Spleen (tissue), 11 donors: ENCODE results near the gene UFD1. TPM values are rescaled to one million over a fixed set of nuclear protein-coding genes. Genes with fewer than 3 reads are reported as not detected.

ENCODE experiments used
- DNase-seq: peaks from one replicate; pipeline ENCODE4 v3.0.0-alpha.2; 2020
- H3K27ac ChIP-seq, 8 donors: fragments of 200-600 bp; sonication (generic) in 7 of 8; 1 replicate in 4 of 8; 2 replicates in 4 of 8; pipeline versions ENCODE4 v1.5.0 to v1.8.0; 2016 to 2021; ENCODE audit warnings: inconsistent platforms in 4 of 8, mild to moderate bottlenecking in 4 of 8, moderate library complexity in 1 of 8
- H3K27me3 ChIP-seq, 7 donors: fragments of 200-600 bp; sonication (generic) in 6 of 7; replicated peaks in 1 of 7; 1 replicate in 4 of 7; 2 replicates in 3 of 7; pipeline versions ENCODE4 v1.5.0 to v1.8.0; 2016 to 2021; ENCODE audit warnings: inconsistent platforms in 3 of 7, mild to moderate bottlenecking in 1 of 7
- H3K36me3 ChIP-seq, 6 donors: fragments of 200-600 bp; sonication (generic) in 5 of 6; 1 replicate in 4 of 6; 2 replicates in 2 of 6; pipeline versions ENCODE4 v1.5.0 to v1.8.0; 2016 to 2021; ENCODE audit warnings: inconsistent platforms in 2 of 6
- H3K4me1 ChIP-seq, 6 donors: fragments of 200-600 bp; sonication (generic) in 5 of 6; 1 replicate in 3 of 6; 2 replicates in 3 of 6; pipeline versions ENCODE4 v1.5.0 to v1.8.0; 2016 to 2021; ENCODE audit warnings: inconsistent platforms in 3 of 6
- H3K4me3 ChIP-seq, 8 donors: fragments of 200-600 bp; sonication (generic) in 7 of 8; 1 replicate in 4 of 8; 2 replicates in 4 of 8; pipeline versions ENCODE4 v1.5.0 to v1.8.0; 2016 to 2021; ENCODE audit warnings: inconsistent platforms in 4 of 8, mild to moderate bottlenecking in 4 of 8, moderate library complexity in 2 of 8
- H3K9me3 ChIP-seq, 8 donors: fragments of 200-600 bp; sonication (generic) in 7 of 8; 1 replicate in 4 of 8; 2 replicates in 4 of 8; pipeline versions ENCODE4 v1.5.0 to v1.8.0; 2016 to 2021; ENCODE audit warnings: inconsistent platforms in 4 of 8
- CTCF ChIP-seq, 11 experiments: fragments of 200-600 bp in 7 of 11; fragments of 450-650 bp in 4 of 11; sonication (generic) in 4 of 11; IDR thresholded peaks in 8 of 11; conservative IDR thresholded peaks in 3 of 11; 1 replicate in 7 of 11; 2 replicates in 4 of 11; pipeline versions ENCODE4 v1.4.0 to v1.8.0; 2016 to 2021; ENCODE audit warnings: antibody characterized with exemption in 11 of 11, inconsistent platforms in 4 of 11, mild to moderate bottlenecking in 1 of 11
- POLR2A ChIP-seq, 3 donors: fragments of 450-650 bp; IDR thresholded peaks; one replicate each; pipeline ENCODE4 v1.5.1; 2017; ENCODE audit warnings: antibody characterized with exemption in 3 of 3, mild to moderate bottlenecking in 1 of 3
- POLR2AphosphoS5 ChIP-seq, 3 donors: sonication (generic); formaldehyde crosslinking; IDR thresholded peaks; one replicate each; pipeline ENCODE4 v1.5.1; 2017; ENCODE audit warnings: antibody characterized with exemption in 3 of 3
- WGBS, 5 donors: extraction: QIAGEN DNeasy Blood & Tissue Kit in 3 of 5; methylation state at CpG; one replicate each; pipeline versions ENCODE4 v1.1.5 to v1.1.7; 2013 to 2018; 5-methylcytosine and 5-hydroxymethylcytosine counted together
- intact Hi-C: fragments of 100-400 bp; cut with DNase I; formaldehyde crosslinking; loops from one replicate; pipeline ENCODE4 v1.15.0; 2023; ENCODE audit warnings: low total_unique reads
- polyA plus RNA-seq, 3 donors: library from polyadenylated mRNA; stranded (reverse); fragments of 200-250 nt; gene quantifications; one replicate each; pipeline ENCODE4 v1.2.1, GENCODE V29; 2013
- total RNA-seq, 7 donors: library from RNA; depleted of rRNA in 3 of 7; stranded (reverse); fragments of >200 nt in 3 of 7; fragmentation: NEBNext Ultra II Directional in 4 of 7; extraction: Animal tissue kit (Norgen Biotek cat#: 25700) in 4 of 7; gene quantifications; one replicate each; pipeline versions ENCODE4 v1.1.0 to v1.2.1, GENCODE V29; 2016 to 2021
- donor health status: healthy with polysubstance abuse.
- donor health status: DM: no; HTN: no; CAD: no; lungs with moderate emphysema.
- donor health status: DM: no; HTN: no; CAD: no.
- donor health status: Bipolar disorder and iron deficiency.
- donor health status: healthy.
- donor health status: DM: no; HTN: no; CAD: no.
- donor health status: DM: yes; HTN: yes; CAD: no.

UFD1 gene
- total and polyA plus RNA-seq, 10 donors, result 35.6 to 55.4 (median 42.4) TPM

GRCh38 chr22:19469421-19469820, 9.6 kb downstream of the UFD1 start:
- TF ChIP-seq POLR2A (IDR thresholded peaks at IDR 0.05) (no peak), POLR2AphosphoS5 (IDR thresholded peaks at IDR 0.05) (no peak), CTCF (IDR thresholded peaks at IDR 0.05 in 8 of 11, conservative IDR thresholded peaks at IDR 0.05 in 3 of 11) (no peak)
- no peaks in the 10 kb centered on the region for H3K27me3 ChIP-seq
- no peaks in the 10 kb centered on the region for H3K9me3 ChIP-seq
- H3K4me1 ChIP-seq, result peaks cover 0 to under 1% (median 0%) of the 10 kb centered on the region in 6 donors
- H3K36me3 ChIP-seq, result peaks cover 8 to 100% (median 98%) of the 10 kb centered on the region in 6 donors
- WGBS, 5 donors, result 94 to 100% (median 96%) methylated on average over 7 of the region's 7 CpGs
- no peak overlapping the region for H3K27ac ChIP-seq
- DNase-seq, result no peak
- no peak overlapping the region for H3K4me3 ChIP-seq
- intact Hi-C loops, result no loop called here

GRCh38 chr22:19467912-19468311, 11.1 kb downstream of the UFD1 start:
- Histone ChIP-seq H3K27me3 (no peaks in the 10 kb centered on the region), H3K36me3 (peaks cover 8 to 100% (median 95%) of the 10 kb centered on the region in 6 donors), H3K9me3 (no peaks in the 10 kb centered on the region), H3K27ac (no peak overlapping the region), H3K4me1 (no peaks in the 10 kb centered on the region), H3K4me3 (no peak overlapping the region)
- intact Hi-C loops, result no loop called here
- no peak for TF ChIP-seq POLR2AphosphoS5 (IDR thresholded peaks at IDR 0.05)
- TF ChIP-seq CTCF (IDR thresholded peaks at IDR 0.05 in 8 of 11, conservative IDR thresholded peaks at IDR 0.05 in 3 of 11), result no peak
- no peak for TF ChIP-seq POLR2A (IDR thresholded peaks at IDR 0.05)
- WGBS, 5 donors, result 90 to 97% (median 93%) methylated on average over 6 of the region's 6 CpGs
- no peak for DNase-seq

GRCh38 chr22:19466848-19467752, 11.9 kb downstream of the UFD1 start:
- Histone ChIP-seq H3K4me3 (no peak overlapping the region), H3K36me3 (peaks cover 8 to 100% (median 94%) of the 10 kb centered on the region in 6 donors), H3K4me1 (no peaks in the 10 kb centered on the region), H3K9me3 (no peaks in the 10 kb centered on the region), H3K27me3 (no peaks in the 10 kb centered on the region), H3K27ac (no peak overlapping the region)
- no peak for DNase-seq
- TF ChIP-seq POLR2AphosphoS5 (IDR thresholded peaks at IDR 0.05) (peak in 1 of 3 donors; percentile 24), POLR2A (IDR thresholded peaks at IDR 0.05) (no peak)
- intact Hi-C loops, result no loop called here
- WGBS, 5 donors, result 94 to 97% (median 94%) methylated on average over 9 of the region's 9 CpGs

- Histone ChIP-seq H3K36me3 (peaks cover 8 to 100% (median 91%) of the 10 kb centered on the region in 6 donors), H3K9me3 (no peaks in the 10 kb centered on the region), H3K27me3 (no peaks in the 10 kb centered on the region), H3K27ac (no peak overlapping the region), H3K4me3 (no peak overlapping the region), H3K4me1 (no peaks in the 10 kb centered on the region)
- intact Hi-C loops, result no loop called here
- 91 to 96% (median 95%) methylated on average over 12 to 14 of the region's 14 CpGs for WGBS, 5 donors
- DNase-seq, result no peak
- TF ChIP-seq POLR2AphosphoS5 (IDR thresholded peaks at IDR 0.05) (peak in 1 of 3 donors; percentile 38), CTCF (IDR thresholded peaks at IDR 0.05 in 8 of 11, conservative IDR thresholded peaks at IDR 0.05 in 3 of 11) (no peak)
Measured at GRCh38 chr22:19466126-19466716, 12.8 kb downstream of the UFD1 start.
